Esophagus squamous epithelium (tissue), 4 donors: ENCODE data around the gene GJB4.

Source experiments
- POLR2A ChIP-seq, 4 donors: fragments of 450-650 bp; IDR thresholded peaks; one replicate each; pipeline ENCODE4 v1.6.1; 2017; ENCODE audit warnings: antibody characterized with exemption in 4 of 4, mild to moderate bottlenecking in 4 of 4, moderate library complexity in 3 of 4
- TF ChIP-seq, protein P1 (sequence below), 6 experiments: fragments of 450-650 bp in 4 of 6; fragments of 200-600 bp in 2 of 6; sonication (generic) in 2 of 6; IDR thresholded peaks; one replicate each; pipeline ENCODE4 v1.5.1; 2016 to 2019; ENCODE audit warnings: antibody characterized with exemption in 6 of 6, mild to moderate bottlenecking in 4 of 6, moderate library complexity in 4 of 6

GRCh38 chr1:34790985-34791384 lies 31.4 kb downstream of the GJB4 start:
- TF ChIP-seq, protein P1, sequence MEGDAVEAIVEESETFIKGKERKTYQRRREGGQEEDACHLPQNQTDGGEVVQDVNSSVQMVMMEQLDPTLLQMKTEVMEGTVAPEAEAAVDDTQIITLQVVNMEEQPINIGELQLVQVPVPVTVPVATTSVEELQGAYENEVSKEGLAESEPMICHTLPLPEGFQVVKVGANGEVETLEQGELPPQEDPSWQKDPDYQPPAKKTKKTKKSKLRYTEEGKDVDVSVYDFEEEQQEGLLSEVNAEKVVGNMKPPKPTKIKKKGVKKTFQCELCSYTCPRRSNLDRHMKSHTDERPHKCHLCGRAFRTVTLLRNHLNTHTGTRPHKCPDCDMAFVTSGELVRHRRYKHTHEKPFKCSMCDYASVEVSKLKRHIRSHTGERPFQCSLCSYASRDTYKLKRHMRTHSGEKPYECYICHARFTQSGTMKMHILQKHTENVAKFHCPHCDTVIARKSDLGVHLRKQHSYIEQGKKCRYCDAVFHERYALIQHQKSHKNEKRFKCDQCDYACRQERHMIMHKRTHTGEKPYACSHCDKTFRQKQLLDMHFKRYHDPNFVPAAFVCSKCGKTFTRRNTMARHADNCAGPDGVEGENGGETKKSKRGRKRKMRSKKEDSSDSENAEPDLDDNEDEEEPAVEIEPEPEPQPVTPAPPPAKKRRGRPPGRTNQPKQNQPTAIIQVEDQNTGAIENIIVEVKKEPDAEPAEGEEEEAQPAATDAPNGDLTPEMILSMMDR (IDR thresholded peaks at IDR 0.05), result no peak
- TF ChIP-seq POLR2A (IDR thresholded peaks at IDR 0.05), result no peak
